GM21526 (cell line): Measurements from ENCODE around the gene CD177.
"Not testable (repeated sequence)": the region's sequence is repeated elsewhere in the genome, so short reads cannot be mapped to it uniquely, and the experiment has no call there.

ENCODE experiments used
- ATAC-seq: cut with Tn5 transposase; IDR thresholded peaks from one replicate; pipeline ENCODE4 v1.9.1; 2021; ENCODE audit warnings: moderate library complexity; ENCODE audit not compliant: unreplicated experiment, low FRiP score

The CD177 gene

GRCh38 chr19:43353606-43354304 lies at the start of gene CD177:
TSS of gene CD177 (plus strand) at chr19:43353686. CDS start at chr19:43353715, 29 bp downstream.
- ATAC-seq = no peak

DNA sequence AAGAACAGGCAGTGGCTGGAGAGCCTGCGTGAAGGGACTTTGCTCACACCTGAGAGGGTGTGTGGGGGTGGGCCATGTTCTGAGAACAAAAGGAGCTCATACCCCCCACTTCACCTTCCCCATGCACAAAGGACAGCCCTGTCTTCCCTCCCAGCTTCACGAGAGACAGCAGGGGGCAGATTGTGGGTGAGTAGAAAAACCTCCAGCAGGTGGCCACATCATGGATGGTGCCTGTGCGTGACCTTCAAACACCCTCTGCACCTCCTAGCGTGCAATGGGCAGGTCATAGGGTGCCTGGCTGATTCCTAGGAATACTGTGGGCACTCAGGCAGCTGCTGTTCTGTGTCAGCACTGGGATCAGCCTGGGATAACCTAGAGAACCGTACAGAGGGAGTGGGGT lies 47.8 kb upstream of the CD177 start:
- no peak for ATAC-seq

DNA sequence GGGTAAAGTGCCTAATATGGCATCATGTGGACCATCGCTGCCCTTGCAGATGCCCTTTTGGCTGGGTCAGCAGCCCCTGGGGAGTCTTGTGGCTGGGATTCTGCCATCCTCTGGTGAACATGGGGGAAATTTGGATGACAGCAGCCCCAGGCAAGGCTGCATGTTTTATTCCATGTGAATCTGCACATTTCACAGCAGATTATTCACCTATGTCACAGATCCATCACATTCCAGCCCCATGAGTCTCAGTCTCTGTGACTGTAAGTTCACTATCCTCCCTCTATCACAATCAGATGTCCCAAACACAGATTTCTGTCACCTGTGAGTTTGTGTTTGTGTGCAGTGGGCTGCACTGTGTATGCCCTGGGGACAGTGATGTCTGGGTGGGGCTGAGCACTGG lies 47.4 kb upstream of the CD177 start:
- no peak for ATAC-seq

GRCh38 chr19:43308244-43308815 lies 45.2 kb upstream of the CD177 start:
- no peak for ATAC-seq

GRCh38 chr19:43309466-43309865 lies 44.0 kb upstream of the CD177 start:
- ATAC-seq = no peak

- ATAC-seq = no peak
Measured at GRCh38 chr19:43310221-43310620, 43.3 kb upstream of the CD177 start.

DNA sequence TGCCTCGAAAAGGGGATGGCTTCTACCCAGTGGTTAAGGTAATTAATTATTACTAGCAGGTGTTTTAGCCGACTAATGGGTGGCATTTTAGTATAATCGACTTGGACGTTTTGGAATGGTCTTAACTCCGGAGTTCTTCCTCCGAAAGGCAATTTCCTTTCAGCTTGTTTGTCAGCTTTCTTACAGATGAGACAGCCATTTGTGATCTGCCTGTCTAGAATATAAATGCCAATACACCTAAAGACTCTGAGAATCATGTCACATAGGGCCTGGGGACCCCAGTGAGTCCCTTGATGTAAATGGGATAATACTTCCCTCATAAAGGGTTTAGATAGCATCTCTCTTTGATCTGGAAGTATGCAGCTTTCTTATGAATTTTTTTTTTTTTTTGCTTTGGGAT lies 42.2 kb upstream of the CD177 start:
- ATAC-seq = no peak

- ATAC-seq = no peak
Measured at GRCh38 chr19:43311706-43312105, 41.8 kb upstream of the CD177 start.

DNA sequence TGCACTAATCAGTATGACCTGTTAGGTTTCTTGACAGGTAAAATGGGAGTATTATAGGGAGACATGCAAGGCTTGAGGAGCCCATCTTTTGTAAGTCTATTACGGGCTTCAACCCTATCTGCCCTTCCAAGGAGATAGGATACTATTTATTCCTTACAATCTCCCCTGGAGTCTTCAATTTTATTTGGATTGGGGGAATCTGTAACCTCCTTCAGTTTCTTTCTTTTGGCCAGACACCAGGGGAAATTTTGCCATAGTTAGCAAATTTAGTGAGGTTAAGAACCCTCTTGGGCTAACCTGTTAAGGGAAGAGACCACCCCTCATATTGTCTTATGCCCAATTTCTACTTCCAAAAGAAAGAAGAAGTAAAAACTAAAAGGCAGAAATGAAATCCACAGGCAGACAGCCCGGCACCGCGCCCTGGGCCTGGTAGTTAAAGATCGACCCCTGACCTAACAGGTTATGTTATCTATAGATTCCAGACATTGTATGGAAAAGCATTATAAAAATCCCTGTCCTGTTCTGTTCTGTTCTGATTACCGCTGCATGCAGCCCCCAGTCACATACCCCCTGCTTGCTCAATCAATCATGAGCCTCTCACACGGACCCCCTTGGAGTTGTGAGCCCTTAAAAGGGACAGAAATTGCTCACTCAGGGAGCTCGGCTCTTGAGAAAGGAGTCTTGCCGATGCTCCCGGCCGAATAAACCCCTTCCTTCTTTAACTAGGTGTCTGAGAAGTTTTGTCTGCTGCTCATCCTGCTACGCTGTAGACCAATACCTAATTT lies 39.6 kb upstream of the CD177 start:
- ATAC-seq = no peak

- ATAC-seq = no peak
Measured at GRCh38 chr19:43315851-43316250, 37.6 kb upstream of the CD177 start.

DNA sequence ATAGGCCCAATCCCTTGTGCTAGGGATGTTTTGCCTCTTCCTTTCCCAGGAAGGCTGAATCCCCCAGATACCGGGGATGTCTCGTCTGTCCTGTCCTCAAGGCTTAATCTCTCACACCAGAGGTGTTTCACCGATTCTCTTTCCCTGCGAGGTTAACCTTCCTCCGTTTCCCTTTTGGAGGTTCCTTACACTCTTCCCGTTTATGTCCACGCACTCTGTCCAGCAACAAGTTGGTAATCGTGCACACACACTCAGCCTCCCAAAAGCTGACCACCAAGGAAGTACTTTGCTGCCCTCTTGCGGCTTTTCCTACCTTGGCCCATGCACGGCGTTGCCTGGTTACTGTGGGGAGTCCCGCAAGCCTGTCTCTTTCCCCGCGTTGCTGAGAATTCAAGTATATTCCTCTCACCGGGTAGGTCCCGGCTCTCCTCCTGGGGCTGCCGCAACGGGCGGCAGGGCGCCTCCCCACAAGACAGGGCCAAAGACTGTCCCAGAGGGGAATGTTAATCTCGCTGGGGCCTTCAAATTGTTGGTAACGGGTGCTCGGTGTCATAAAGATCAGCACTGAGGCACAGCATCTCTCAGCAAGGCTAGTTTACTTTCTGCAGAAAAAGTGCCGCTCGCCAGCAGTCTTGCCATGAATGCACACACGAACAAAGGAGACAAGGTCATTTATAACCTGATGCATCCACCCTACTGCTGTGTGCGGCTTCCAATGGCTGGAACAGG lies 36.7 kb upstream of the CD177 start:
- no peak for ATAC-seq

DNA sequence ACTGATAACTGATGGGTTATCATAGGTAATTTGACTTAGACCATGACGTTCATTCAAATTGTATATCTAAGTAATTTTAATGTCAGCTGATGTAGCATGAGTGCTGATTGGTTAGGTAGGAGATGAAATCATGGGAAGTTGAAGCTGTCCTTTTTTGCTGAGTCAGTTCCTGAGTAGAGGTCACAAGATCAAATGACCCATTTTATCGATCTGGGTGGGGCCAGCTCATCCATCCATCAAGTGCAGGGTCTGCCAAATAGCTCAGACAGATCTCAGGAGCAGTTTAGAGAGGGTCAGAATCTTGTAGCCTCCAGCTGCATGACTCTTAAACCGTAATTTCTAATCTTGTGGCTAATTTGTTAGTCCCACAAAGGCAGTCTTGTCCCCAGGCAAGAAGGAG lies 35.3 kb upstream of the CD177 start:
- ATAC-seq = no peak

DNA sequence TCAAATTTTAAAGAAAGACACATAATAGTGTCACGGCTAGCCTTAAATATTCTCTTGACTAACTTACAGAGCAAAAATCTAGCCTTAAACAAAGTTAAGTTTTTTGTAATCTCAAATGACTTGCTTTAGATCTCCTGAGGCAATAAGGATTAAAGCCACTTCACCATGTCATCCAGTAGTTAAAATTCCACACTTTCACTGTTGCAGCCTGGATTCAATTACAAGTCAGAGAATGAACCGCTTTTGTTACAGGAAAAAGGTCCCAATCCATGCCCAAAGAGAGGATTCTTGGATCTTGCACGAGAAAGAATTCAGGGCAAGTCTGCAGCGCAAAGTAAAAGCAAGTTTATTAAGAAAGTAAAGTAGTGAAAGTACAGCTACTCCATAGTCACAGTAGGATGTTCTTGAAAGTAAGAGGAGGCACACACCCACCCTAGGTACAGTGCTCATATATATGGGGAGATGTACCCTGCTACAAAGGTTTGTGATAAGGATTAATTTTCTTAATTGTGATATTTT lies 34.6 kb upstream of the CD177 start:
- ATAC-seq = no peak

DNA sequence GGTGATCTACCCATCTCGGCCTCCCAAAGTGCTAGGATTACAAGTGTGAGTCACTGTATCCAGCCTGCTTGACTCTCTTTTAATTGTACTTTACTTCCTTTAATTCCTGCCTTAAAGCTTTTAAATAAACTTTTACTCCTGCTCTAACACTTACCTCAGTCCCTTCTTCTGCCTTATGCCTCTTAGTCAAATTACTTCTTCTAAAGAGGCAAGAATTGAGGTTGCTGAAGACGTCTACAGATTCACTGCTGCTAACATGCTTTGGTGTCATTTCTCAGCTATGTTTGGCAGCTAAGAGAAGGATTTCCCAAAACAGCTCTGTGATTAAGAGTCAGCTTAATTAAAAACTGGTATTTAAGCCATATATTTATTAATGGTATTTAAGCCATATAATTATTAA lies 32.9 kb upstream of the CD177 start:
- ATAC-seq = no peak

DNA sequence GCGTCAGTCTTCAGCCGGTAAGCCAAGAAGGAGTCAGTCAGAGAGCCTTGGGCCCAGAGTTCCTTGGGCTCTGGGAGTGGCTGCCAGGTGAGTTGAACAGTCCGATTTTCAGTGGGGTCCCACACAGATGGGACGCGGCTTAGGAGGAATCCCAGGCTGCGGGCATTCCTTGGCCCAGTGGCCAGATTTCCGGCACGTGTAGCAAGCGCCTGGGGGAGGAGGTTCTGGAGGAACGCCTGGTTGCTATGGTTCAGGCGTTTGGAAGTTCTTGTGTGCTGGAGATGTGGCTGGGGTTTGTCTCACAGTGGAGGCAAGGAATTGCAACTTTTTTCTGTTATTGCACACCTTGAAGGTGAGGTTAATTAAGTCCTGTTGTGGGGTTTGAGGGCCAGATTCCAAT lies 26.7 kb upstream of the CD177 start:
- not testable (repeated sequence) for ATAC-seq

GRCh38 chr19:43328561-43328960 lies 24.9 kb upstream of the CD177 start:
- not testable (repeated sequence) for ATAC-seq

DNA sequence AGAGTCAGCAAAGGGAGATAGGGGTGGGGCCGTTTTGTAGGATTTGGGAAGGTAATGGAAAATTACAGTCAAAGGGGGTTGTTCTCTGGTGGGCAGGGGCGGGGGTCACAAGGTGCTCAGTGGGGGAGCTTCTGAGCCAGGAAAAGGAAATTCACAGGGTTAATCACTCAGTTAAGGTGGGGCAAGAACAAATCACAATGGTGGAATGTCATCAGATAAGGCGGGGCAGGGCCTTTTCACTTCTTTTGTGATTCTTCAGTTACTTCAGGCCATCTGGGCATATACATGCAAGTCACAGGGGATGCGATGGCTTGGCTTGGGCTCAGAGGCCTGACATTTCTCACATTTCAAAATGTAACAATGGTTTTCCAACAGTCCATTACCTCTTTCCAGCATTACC lies 24.4 kb upstream of the CD177 start:
- ATAC-seq = not testable (repeated sequence)

DNA sequence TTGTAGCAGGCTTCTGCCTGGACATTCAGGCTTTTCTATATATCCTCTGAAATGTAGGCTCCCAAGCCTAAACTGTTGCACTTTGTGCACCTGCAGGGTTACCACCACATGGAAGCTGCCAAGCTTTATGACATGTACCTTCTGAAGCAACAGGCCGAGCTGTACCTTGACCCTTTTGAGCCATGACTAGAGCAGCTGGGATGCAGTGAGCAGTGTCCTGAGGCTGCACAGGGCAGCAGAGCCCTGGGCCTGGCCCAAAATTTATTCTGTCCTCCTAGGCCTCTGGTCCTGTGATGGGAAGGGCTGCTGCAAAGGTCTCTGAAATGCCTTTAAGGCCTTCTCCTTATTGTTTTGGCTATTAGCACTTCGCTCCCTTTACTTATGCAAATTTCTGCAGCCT lies 23.5 kb upstream of the CD177 start:
- no peak for ATAC-seq

DNA sequence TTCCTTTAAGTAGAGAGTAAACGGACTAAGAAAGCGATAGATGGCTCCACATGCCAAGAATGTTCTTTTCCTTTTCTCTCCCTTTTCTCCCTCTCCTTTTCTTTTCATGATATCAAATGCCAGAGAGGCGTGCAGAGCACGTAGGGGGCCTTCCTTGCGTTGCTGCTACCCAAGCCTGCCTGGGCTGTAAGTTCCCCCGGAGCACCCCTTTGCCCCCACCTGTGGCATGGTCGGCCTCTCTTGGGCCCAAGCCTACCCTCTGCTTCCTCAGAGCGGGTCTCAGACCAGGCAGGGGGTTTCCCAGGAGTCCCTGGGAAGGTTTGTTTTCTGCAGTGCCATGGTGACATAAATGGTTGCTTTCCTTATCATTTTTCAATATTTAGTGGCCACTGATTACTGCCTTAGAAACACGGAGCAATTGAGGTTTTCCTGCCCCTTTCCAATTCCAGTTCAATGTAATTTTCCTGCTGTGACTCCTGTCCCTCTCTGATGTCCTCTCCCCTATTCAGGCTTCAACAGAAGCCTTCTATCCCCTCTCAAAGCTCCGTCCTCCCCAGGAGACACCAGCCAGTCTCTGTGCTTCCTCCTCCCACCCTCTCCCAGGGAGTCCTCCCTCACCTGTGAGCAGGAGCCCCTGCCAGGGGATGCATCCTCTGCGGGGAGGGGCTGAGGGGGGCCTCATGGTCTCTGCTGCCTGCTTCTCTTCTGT lies 22.6 kb upstream of the CD177 start:
- no peak for ATAC-seq

DNA sequence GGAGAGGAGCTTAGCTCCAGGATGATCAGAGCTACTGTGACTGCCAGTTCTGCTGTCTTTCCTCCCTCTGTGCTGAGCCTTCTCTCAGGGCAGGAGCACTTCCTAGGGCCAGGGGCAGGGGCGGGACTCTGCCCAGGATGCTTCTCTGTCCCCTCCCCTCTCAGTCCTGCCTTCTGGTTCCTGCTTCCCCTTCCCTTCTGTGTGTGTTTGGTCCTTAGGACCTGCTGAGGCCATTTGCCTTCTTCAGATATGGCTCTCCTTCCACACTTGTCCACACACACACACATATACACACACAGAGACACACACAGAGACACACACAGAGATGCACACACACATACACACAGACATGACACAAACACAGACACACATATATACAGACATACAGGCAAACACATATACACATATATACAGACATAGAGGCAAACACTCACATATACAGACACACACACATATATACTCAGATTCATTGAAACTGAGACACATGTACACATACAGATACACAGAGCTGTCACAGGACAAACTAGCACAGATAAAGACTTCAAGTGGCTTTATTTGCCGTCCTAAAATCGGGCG lies 22.0 kb upstream of the CD177 start:
- ATAC-seq = no peak
